Measurements from ENCODE around the gene LRCH1.

LRCH1 gene

GRCh38 chr13:46565808-46566750 is 13.1 kb downstream of the LRCH1 start:
- no peak for DNase-seq

DNA sequence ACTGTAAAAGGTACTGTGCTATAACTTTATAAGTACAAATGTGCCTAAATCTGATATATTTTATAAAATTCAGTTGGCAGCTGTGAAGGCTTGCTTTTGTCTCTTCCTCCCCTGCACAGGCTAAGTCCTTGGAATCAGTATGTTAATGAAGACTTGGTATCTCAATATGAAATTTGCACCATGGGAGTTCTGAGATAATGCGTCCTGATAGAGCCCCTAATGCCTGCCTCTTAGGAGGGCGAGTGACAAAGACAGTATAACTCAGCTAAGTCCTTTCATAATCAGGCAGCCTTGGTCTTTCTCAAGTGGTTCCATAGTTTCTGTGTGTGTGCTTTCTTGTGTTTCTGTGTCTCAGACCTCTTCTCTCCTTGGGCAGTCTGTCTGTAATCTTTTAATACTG is 14.7 kb downstream of the LRCH1 start:
- DNase-seq = no peak

DNA sequence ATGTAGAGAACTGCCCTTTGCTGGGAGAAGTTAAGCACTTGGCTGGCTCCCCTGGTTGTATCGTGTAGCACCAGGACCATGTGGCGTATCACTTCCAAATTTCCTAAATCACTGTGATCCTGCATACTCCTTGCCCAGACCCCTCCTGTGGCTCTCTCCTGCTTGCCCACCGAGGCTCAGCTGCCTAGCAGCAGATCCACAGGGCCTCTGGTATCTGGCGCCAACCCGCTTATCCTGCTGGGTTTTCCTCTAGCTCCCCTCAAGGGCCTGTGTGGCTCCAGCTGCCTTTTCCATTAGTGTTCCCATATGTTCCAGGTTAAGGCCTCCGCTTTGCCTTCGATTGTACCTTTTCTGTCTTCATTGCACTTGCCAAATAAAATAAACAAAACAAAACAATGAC is 16.5 kb downstream of the LRCH1 start:
- DNase-seq = no peak

DNA sequence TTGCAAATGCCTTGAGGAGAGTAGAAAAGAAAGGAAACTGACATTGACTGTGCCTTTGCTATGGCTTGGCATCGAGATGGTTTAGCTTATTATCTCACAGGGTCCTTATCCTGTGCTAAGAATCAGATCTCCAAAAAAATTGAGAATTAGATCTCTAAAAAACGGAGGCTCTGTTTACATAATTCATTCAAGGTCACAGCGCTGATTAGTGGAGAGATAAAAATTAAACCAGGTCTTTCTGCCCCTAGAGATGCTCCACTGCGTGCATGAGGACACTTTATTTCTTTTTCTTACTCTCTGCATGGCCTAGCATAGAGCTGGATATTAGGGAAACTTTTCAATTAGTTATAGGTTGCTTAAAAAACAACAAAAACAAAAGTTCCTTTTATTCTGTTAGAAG is 17.3 kb downstream of the LRCH1 start:
- no peak for DNase-seq

DNA sequence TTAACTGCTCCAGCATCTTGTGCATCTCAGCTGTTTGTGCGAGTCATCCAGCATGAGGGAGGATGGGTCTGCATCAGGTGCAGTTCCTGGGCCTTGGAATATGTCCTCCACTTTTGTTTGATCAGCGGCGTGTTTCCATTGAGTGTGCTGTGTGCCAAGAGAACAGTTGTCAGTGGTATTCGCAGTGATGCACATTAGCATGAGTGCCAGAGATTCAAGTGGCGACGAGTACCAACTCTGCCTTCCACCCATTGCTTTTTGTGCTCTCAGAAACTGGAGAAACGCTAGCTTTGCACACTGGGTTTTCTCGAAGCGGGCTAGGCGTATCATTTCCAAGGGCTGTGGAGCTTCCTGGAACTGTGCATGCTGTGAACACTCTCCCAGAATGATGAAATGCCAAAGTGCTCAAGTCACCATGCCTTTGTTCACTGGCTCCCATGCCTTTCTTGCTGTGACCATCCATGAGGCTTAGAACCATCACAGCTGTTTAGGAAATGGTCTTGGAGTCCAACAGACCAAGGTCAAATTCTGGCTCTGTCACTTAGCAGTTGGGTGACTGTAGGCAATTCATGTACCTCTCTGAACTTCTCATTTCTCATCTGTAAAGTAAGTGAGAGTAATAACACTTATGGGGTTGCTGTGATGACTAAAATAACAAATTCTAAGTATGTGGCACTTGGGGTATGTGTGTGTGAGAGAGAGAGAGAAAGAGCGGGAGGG is 18.4 kb downstream of the LRCH1 start:
- no peak for DNase-seq

DNA sequence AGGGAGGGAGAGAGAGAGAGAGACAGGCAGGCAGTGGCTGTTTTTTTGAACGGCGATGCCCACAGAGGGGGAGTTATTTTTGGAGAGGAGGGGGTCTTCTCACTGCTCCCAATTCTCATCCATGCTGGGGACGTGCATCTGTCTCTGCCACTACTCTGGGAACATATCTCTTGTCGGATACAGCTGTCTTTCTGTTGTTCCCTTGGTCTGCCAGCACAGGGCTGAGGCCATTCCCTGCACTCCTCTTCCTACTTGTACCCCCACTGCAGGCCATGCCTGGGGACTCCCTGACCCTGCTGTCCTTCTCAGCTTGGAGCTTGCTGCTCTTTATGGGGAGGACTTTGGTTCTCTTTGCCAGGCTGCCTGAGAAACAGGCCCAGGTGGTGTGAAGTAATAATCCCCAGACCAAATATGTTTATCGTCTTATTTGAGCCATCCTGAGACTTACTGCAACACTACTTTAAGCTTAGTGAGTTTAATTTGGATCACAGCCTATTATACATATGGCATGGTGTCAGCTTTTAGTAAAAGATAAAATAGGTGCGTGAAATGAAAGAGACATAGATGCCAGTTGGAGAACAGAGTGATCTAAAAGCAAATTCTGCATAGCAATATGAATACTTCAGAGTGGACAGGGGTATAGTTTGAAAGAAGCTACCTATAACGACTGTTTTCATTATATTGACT is 19.1 kb downstream of the LRCH1 start:
- DNase-seq = no peak

GRCh38 chr13:46572752-46573431 is 19.9 kb downstream of the LRCH1 start:
- no peak for DNase-seq

DNA sequence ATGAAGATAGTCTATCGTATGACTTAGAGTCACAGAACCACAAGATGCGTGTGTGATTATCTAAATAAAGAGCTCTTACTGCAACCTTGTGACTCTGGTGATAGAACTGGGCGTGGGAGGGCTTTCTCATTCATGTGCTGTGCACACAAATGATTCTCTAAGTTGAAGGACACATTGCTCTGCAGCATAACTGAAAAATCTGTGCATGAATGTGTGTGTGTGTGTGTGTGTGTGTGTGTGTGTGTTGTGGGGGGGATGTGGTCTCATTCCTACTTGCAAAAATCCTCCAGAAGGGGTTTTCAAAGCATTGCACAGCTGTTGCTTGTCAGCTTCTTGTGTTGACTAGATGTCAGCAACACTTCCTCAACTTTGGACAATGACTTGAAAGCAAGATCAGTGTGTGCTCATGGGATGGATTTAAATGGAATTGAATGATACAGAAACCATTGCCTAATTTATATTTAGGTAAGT is 22.4 kb downstream of the LRCH1 start:
- DNase-seq = no peak

DNA sequence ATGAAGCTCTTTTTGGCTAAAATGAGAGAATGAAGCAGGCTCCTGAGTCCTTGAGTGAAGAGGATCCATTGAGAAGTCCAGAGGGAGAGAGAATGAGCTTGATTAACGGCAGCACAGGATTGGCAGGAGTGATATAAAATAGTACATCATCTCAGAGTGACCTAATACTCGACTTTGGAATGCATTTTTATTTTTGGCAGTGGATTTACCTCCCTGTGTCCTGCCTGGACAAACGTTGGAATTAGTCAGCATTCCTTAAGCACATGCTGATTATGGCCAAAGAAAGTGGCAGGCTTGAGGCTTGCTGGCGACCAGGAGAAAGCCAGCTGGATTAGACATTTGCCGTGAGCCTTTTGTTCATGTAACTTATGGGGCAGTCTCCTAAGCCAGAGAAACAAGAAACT is 22.9 kb downstream of the LRCH1 start:
- no peak for DNase-seq

DNA sequence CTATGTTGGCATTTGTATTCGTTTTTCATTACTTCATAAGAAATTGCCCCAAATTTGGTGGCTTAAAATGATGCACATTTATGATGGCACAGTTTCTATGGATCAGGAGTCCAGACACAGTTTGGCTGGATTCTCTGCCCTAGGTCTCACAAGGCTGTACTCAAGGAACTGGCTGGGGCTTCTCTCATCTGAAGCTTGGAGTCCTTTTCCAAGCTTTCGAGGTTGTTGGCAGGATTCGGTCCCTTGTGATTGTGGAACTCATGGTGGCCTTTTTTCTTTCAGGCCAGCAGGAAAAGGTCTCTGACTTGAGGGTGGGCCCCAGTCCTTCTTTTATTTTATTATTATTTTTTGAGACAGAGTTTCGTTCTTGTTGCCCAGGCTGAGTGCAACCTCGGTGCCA is 23.8 kb downstream of the LRCH1 start:
- DNase-seq = no peak

DNA sequence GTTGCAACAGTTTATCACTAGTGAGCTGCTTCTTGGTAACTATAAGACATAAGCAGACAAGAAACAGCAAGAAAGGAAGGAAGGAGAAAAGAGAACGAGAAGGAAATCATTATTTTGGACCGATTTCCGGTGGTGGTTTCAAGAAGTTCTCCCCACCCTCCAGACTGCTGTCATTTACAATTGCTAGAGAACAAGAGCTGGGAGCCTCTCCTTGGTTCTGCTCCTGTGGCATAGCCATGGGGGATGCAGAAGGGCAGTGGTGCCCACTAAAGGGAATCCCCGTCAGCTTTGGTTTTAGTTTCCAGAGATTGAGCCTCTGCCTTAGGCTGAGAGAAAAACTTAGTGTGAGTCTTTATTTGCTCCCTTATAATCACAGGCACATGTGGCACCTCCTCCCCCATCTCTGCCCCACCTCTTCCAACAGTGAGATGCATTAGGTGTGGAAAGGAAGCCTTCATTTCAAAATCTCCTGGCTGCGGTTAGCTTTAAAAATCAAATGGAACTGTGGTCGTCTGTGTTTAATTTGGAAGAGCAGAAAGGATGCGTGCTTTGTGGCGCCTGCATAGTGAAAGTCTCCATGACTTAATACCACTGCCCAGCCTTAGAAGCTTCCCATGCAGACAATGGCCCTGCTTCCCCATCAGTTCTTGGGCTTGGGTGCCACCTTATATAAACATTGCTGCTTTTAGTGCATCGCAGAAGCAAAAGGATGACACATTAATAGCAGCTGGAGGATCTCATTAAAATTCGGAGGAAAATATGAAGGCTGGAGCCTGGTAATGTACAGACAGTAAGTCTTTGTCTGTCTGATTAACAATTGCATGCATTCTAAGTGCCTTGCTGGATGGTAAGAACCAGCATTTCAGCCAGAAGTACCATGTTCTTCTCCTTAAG is 25.0 kb downstream of the LRCH1 start:
- DNase-seq = no peak

DNA sequence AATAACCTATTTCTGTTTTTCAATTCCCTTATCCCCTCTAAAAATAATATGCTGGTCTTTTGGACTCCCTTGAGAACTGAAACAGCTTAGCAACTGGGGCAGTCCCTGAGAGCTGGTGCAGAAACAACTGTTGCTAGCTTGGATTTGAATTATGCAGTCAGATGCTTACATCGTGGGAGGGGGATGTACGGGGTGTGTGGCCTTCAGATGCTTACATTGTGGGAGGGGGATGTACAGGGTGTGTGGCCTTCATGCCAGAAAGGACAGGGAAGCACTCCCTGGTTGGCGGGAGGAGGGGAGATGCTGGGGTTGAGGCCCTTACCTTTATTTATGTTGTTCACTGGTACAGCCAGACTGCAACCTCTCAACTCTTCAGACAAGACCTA is 25.6 kb downstream of the LRCH1 start:
- DNase-seq = no peak

DNA sequence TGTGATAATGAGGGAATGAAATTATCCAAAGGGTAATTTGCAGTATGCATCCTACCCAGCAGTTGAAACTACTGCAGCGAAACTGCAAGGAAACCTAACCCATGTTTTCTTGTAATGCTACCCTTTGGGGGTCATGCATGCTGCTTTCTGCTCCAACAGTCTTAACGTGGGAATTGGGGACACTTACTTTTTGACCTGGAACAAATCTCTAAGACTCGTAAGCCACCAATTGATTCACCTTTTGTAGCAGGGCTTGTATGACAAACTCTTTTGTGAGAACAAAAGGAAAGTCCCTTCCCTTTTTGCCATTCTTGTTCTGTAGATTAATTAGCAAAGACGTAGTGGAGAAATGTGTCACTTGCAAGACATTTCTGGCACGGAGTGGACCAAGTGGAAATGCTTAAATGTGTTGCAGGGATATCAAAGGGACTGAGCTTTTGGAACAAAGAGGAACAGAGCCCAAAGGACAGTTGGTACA is 27.4 kb downstream of the LRCH1 start:
- no peak for DNase-seq

GRCh38 chr13:46582190-46582589 is 29.2 kb downstream of the LRCH1 start:
- no peak for DNase-seq

- DNase-seq = no peak
Measured at GRCh38 chr13:46586751-46587514, 34.0 kb downstream of the LRCH1 start.

- DNase-seq = no peak
Measured at GRCh38 chr13:46587807-46588418, 34.9 kb downstream of the LRCH1 start.

DNA sequence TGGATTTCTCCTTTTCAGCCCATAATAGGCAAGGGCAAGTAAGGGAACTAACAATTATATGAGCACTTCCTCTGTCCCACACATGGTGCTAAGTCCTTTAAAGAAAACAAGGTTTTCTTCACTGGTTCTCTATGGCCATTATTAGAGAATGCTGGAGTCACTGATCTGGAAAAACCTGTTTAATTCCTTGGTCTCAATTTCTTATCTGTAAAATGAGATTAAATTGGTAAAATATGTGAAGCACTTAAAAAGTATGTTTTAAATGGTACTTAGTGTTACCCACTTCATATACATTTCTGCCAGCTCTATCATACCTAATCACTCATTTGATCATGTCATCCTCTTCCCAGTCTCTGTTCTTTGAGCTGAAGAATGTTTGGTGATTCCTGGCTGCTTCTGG is 39.4 kb downstream of the LRCH1 start:
- no peak for DNase-seq

DNA sequence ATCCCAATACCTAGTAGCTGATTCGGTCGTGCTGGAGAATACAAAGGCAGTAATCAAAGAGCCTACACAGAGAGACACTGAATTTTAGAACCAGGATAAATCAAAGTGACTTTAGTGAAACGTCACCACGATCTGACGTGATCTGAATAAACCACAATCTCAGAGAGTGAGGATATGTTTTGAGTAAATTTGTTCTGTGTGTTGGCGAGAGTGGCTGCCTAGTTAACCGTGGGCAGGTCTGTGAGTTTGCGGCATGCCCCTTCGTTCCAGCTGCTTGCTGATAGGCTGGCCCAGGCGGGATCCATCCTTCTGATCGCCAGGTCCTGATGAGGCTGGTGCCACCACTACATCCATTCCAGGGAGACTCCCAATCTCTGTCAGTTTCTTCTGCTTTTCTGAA is 40.4 kb downstream of the LRCH1 start:
- no peak for DNase-seq

- no peak for DNase-seq
Measured at GRCh38 chr13:46594374-46595078, 41.6 kb downstream of the LRCH1 start.

Measured in amniotic stem cell (primary cell).